Pancreas (tissue), 10 donors: ENCODE data around the gene PRPF19. TPM values are rescaled to one million over a fixed set of nuclear protein-coding genes. Genes with fewer than 3 reads are reported as not detected.
A peak's percentile ranks its signal among the peaks of the same experiment; 100 is the strongest.

Experiments
- ATAC-seq, 4 donors: fragments of 200-7000 bp; cut with Tn5 transposase; one replicate each; pipeline versions ENCODE4 v1.8.0 to v1.9.1; 2020; ENCODE audit warnings: mild to moderate bottlenecking in 4 of 4, moderate library complexity in 4 of 4
- DNase-seq, 6 donors: peaks; one replicate each; pipeline ENCODE4 v3.0.0-alpha.2; 2020
- FAIRE-seq: peaks from 2 replicates; lab custom pipeline; 2012; peaks lifted over from hg19 to GRCh38; lab: Jason Lieb, UNC
- H3K27ac ChIP-seq, 4 donors: fragments of 200-600 bp; sonication (generic); 1 replicate in 3 of 4; 2 replicates in 1 of 4; pipeline versions ENCODE4 v1.5.0 to v1.8.0; 2020
- H3K27me3 ChIP-seq, 4 donors: fragments of 200-600 bp; one replicate each; pipeline ENCODE4 v1.8.0; 2021
- H3K36me3 ChIP-seq, 3 donors: fragments of 200-600 bp; sonication (generic) in 1 of 3; one replicate each; pipeline versions ENCODE4 v1.5.0 to v1.8.0; 2020 to 2021
- H3K4me1 ChIP-seq, 3 donors: fragments of 200-600 bp; one replicate each; pipeline ENCODE4 v1.8.0; 2021
- H3K4me3 ChIP-seq, 4 donors: fragments of 200-600 bp; sonication (generic) in 2 of 4; one replicate each; pipeline versions ENCODE4 v1.5.0 to v1.8.0; 2020 to 2021
- H3K9me3 ChIP-seq, 4 donors: fragments of 200-600 bp; one replicate each; pipeline ENCODE4 v1.8.0; 2021
- WGBS, 2 donors: extraction: QIAGEN DNeasy Blood & Tissue Kit; methylation state at CpG; one replicate each; pipeline ENCODE4 v1.1.7; 2013; 5-methylcytosine and 5-hydroxymethylcytosine counted together
- intact Hi-C, 3 donors: fragments of 100-400 bp; cut with DNase I; formaldehyde crosslinking; loops; one replicate each; pipeline versions ENCODE4 v1.11.1 to v1.14.2; 2022
- polyA plus RNA-seq, 2 donors: library from polyadenylated mRNA; stranded (reverse); fragments of 200-250 nt; gene quantifications; one replicate each; pipeline ENCODE4 v1.2.3, GENCODE V29; 2013
- total RNA-seq, 6 donors: library from RNA; stranded (reverse); fragmentation: NEBNext Ultra II Directional in 4 of 6; extraction: Animal tissue kit (Norgen Biotek cat#: 25700) in 4 of 6; gene quantifications; one replicate each; pipeline versions ENCODE4 v1.2.1 to v1.2.4, GENCODE V29; 2021 to 2023
- TF ChIP-seq, protein P1 (sequence below), 4 donors: fragments of 200-600 bp; sonication (generic) in 3 of 4; IDR thresholded peaks; one replicate each; pipeline versions ENCODE4 v1.5.0 to v1.8.0; 2021; ENCODE audit warnings: antibody characterized with exemption in 4 of 4
- donor health status: healthy with polysubstance abuse.
- donor health status: DM: no; HTN: no; CAD: no; lungs with moderate emphysema.
- donor health status: DM: no; HTN: no; CAD: no.
- donor health status: control.
- donor health status: control.
- donor health status: Bipolar disorder and iron deficiency.
- donor health status: DM: yes; HTN: yes; CAD: no.
- donor health status: DM: no; HTN: no; CAD: no.
- donor health status: DM: no; HTN: no; CAD: no.
- donor health status: DM: yes; HTN: yes; CAD: no.

The PRPF19 gene
- total and polyA plus RNA-seq, 8 donors, result 33.9 to 50.1 (median 45.5) TPM

- TF ChIP-seq, protein P1, sequence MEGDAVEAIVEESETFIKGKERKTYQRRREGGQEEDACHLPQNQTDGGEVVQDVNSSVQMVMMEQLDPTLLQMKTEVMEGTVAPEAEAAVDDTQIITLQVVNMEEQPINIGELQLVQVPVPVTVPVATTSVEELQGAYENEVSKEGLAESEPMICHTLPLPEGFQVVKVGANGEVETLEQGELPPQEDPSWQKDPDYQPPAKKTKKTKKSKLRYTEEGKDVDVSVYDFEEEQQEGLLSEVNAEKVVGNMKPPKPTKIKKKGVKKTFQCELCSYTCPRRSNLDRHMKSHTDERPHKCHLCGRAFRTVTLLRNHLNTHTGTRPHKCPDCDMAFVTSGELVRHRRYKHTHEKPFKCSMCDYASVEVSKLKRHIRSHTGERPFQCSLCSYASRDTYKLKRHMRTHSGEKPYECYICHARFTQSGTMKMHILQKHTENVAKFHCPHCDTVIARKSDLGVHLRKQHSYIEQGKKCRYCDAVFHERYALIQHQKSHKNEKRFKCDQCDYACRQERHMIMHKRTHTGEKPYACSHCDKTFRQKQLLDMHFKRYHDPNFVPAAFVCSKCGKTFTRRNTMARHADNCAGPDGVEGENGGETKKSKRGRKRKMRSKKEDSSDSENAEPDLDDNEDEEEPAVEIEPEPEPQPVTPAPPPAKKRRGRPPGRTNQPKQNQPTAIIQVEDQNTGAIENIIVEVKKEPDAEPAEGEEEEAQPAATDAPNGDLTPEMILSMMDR (IDR thresholded peaks at IDR 0.05), result no peak
- Histone ChIP-seq H3K27ac (no peak overlapping the region), H3K9me3 (no peaks in the 10 kb centered on the region), H3K27me3 (no peaks in the 10 kb centered on the region), H3K4me3 (no peak overlapping the region), H3K36me3 (no peaks in the 10 kb centered on the region), H3K4me1 (no peaks in the 10 kb centered on the region)
- intact Hi-C loops, result no loop called here
- DNase-seq, result no peak
- WGBS, 2 donors, result 85% methylated on average over 4 of the region's 4 CpGs
- no peak for FAIRE-seq
- no peak for ATAC-seq
Observed at GRCh38 chr11:60930394-60930793, 24.0 kb upstream of the PRPF19 start.

GRCh38 chr11:60929764-60930163 is 23.4 kb upstream of the PRPF19 start:
- Histone ChIP-seq H3K9me3 (no peaks in the 10 kb centered on the region), H3K36me3 (no peaks in the 10 kb centered on the region), H3K27me3 (no peaks in the 10 kb centered on the region), H3K4me3 (no peak overlapping the region), H3K27ac (no peak overlapping the region), H3K4me1 (peaks cover 0 to 4% (median 3%) of the 10 kb centered on the region in 3 donors)
- DNase-seq, result no peak
- 76 to 78% methylated on average over 4 of the region's 4 CpGs for WGBS, 2 donors
- intact Hi-C loops, result no loop called here
- FAIRE-seq, result no peak
- no peak for ATAC-seq
- TF ChIP-seq, protein P1 (IDR thresholded peaks at IDR 0.05), result no peak

DNA sequence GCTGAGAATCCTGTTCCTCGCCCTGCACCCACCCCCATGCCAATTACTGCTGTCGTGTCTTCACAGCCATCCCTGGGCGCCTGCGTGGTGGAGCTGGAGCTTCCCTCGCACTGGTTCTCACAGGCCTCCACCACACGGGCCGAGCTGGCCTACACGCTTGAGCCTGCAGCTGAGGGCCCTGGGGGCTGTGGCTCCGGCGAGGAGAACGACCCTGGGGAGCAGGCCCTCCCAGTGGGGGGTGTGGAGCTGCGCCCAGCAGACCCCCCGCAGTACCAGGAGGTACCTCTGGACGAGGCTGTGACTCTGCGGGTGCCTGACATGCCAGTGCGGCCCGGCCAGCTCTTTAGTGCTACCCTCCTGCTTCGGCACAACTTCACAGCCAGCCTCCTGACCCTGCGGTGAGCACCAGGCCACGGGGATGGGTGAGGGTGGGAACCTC is 22.2 kb upstream of the PRPF19 start:
- no peaks in the 10 kb centered on the region for H3K36me3 ChIP-seq
- TF ChIP-seq, protein P1 (IDR thresholded peaks at IDR 0.05), result no peak
- peaks cover 0 to 4% (median 4%) of the 10 kb centered on the region in 3 donors for H3K4me1 ChIP-seq
- intact Hi-C loops, result no loop called here
- no peak for FAIRE-seq
- WGBS, 2 donors, result 82 to 83% methylated on average over 20 of the region's 20 CpGs
- H3K4me3 ChIP-seq, result no peak overlapping the region
- DNase-seq, result peak in 2 of 6 donors; percentile 45 to 58
- H3K9me3 ChIP-seq, result no peaks in the 10 kb centered on the region
- no peaks in the 10 kb centered on the region for H3K27me3 ChIP-seq
- H3K27ac ChIP-seq, result no peak overlapping the region
- ATAC-seq, result no peak

- Histone ChIP-seq H3K4me3 (no peak overlapping the region), H3K4me1 (peaks cover 0 to 4% (median 4%) of the 10 kb centered on the region in 3 donors), H3K27ac (no peak overlapping the region), H3K27me3 (no peaks in the 10 kb centered on the region), H3K36me3 (peaks cover 0 to under 1% (median 0%) of the 10 kb centered on the region in 3 donors), H3K9me3 (no peaks in the 10 kb centered on the region)
- 78 to 85% methylated on average over 16 of the region's 16 CpGs for WGBS, 2 donors
- intact Hi-C loops, result no loop called here
- ATAC-seq (peak in 1 of 4 donors; percentile 16), DNase-seq (no peak), FAIRE-seq (no peak)
- TF ChIP-seq, protein P1 (IDR thresholded peaks at IDR 0.05), result no peak
Observed at GRCh38 chr11:60927600-60927999, 21.2 kb upstream of the PRPF19 start.

DNA sequence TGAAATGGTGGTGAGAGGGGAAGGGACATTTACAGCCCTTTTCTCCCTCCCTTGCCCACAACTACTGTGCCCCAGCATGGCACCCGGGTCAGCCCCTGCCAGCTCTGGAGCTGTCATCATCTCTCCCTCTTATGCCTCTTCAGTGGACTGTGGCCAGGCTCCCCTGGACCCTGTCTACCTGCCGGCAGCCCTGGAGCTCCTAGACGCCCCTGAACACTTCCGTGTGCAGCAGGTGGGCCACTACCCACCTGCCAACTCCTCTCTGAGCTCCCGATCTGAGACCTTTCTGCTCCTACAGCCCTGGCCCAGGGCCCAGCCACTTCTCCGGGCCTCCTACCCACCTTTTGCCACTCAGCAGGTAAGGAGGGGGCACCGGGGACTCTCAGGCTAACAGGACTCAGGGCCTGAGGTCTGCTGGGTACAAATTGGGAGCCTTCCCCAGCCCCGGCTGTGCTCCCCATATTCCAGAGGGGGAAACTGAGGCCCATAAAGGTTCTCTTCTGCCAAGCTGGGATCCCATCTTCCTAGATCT is 20.7 kb upstream of the PRPF19 start:
- ATAC-seq, result no peak
- FAIRE-seq, result no peak
- intact Hi-C loops, result no loop called here
- TF ChIP-seq, protein P1 (IDR thresholded peaks at IDR 0.05), result no peak
- Histone ChIP-seq H3K4me3 (no peak overlapping the region), H3K36me3 (peaks cover 0 to 6% (median 0%) of the 10 kb centered on the region in 3 donors), H3K27ac (no peak overlapping the region), H3K4me1 (peaks cover 0 to 4% (median 4%) of the 10 kb centered on the region in 3 donors), H3K9me3 (no peaks in the 10 kb centered on the region), H3K27me3 (no peaks in the 10 kb centered on the region)
- 74 to 87% methylated on average over 8 of the region's 8 CpGs for WGBS, 2 donors
- DNase-seq, result no peak
